Neural progenitor cell (in vitro differentiated cells): Measurements from ENCODE around the gene BCKDK.

Experiments
- EZH2phosphoT487 ChIP-seq: fragments of 200-600 bp; sonication (generic); IDR thresholded peaks from 2 replicates; pipeline ENCODE4 v1.6.1; 2017; ENCODE audit warnings: antibody characterized with exemption
- TF ChIP-seq, protein P1 (sequence below): fragments of 200-600 bp; sonication (generic); IDR thresholded peaks from 2 replicates; pipeline ENCODE4 v1.5.1; 2017; ENCODE audit warnings: antibody characterized with exemption, mild to moderate bottlenecking

DNA sequence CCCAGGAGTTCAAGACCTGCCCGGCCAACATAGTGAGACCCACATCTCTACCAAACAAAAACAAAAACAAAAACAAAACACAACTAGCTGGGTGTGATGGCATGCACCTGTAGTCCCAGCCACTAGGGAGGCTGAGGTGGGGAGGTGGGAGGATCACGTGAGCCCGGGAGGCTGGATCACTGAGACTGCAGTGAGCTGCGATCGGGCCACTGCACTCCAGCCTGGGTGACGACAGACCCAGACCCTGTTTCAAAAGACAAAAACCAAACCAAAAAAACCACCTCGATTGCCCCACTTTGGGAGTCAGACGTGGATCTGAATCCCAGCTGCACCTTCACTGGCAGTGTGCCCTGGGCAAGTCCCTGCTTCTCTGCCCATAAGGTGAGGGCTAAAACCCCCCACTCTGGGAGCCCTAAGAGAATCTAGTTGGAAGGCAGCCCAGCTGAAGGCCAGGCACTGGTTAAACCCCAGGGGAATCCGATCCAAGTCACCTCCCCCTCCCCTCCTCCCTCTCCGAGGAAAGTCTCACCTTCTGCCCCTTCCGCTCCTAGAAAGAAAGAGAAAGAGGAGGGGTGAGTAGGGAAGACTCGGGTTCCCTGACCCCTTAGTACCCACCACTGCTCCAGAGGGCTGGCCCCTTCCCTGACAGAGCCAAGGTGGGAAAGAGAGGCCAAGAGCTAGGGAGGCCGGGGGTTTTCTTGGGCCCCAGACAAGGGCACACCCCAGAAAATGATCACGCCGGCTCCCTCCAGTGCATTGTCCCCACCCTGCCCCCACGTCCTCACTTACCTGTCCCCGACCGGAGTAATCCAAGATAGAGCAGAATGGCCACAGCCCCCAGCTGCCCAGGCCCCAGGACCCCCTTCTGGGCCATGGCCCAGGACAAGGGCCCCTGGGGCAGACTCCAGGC lies 26.7 kb downstream of the BCKDK start:
- TF ChIP-seq, protein P1, sequence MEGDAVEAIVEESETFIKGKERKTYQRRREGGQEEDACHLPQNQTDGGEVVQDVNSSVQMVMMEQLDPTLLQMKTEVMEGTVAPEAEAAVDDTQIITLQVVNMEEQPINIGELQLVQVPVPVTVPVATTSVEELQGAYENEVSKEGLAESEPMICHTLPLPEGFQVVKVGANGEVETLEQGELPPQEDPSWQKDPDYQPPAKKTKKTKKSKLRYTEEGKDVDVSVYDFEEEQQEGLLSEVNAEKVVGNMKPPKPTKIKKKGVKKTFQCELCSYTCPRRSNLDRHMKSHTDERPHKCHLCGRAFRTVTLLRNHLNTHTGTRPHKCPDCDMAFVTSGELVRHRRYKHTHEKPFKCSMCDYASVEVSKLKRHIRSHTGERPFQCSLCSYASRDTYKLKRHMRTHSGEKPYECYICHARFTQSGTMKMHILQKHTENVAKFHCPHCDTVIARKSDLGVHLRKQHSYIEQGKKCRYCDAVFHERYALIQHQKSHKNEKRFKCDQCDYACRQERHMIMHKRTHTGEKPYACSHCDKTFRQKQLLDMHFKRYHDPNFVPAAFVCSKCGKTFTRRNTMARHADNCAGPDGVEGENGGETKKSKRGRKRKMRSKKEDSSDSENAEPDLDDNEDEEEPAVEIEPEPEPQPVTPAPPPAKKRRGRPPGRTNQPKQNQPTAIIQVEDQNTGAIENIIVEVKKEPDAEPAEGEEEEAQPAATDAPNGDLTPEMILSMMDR, result peak; percentile 5
- no peak for TF ChIP-seq EZH2phosphoT487
